Naive B cell (primary cell): Measurements from ENCODE around the gene SEMA3E. TPM values are rescaled to one million over a fixed set of nuclear protein-coding genes. Genes with fewer than 3 reads are reported as not detected.

Experiments used
- ATAC-seq, 2 donors: fragments of 150-1000 bp; cut with Tn5 transposase; 2 replicates each; pipeline ENCODE4 v1.10.0; 2021; ENCODE audit warnings: low read depth in 2 of 2, mild to moderate bottlenecking in 2 of 2, moderate library complexity in 2 of 2
- DNase-seq: peaks from one replicate; pipeline ENCODE4 v3.0.0; 2022
- H3K27ac Mint-ChIP-seq, 6 donors: one replicate each; pipeline ENCODE4 v1.8.0; 2020 to 2022; ENCODE audit warnings: mild to moderate bottlenecking in 6 of 6, mixed read lengths in 6 of 6, moderate library complexity in 5 of 6, inconsistent platforms in 2 of 6
- H3K27me3 Mint-ChIP-seq, 3 donors: one replicate each; pipeline ENCODE4 v1.8.0; 2021 to 2022; ENCODE audit warnings: mixed read lengths in 3 of 3, mild to moderate bottlenecking in 1 of 3
- H3K36me3 Mint-ChIP-seq, 2 donors: one replicate each; pipeline ENCODE4 v1.8.0; 2020 to 2022; ENCODE audit warnings: mixed read lengths in 2 of 2, inconsistent platforms in 1 of 2, mild to moderate bottlenecking in 1 of 2
- H3K4me1 Mint-ChIP-seq, 3 donors: one replicate each; pipeline ENCODE4 v1.8.0; 2020 to 2022; ENCODE audit warnings: mixed read lengths in 3 of 3, inconsistent platforms in 1 of 3, mild to moderate bottlenecking in 1 of 3, moderate library complexity in 1 of 3
- H3K4me3 Mint-ChIP-seq, 8 donors: one replicate each; pipeline ENCODE4 v1.8.0; 2020 to 2022; ENCODE audit warnings: mild to moderate bottlenecking in 8 of 8, mixed read lengths in 8 of 8, moderate library complexity in 8 of 8, inconsistent platforms in 2 of 8
- H3K9me3 Mint-ChIP-seq, 7 donors: one replicate each; pipeline ENCODE4 v1.8.0; 2020 to 2022; ENCODE audit warnings: mixed read lengths in 7 of 7, mild to moderate bottlenecking in 5 of 7, inconsistent platforms in 2 of 7, moderate library complexity in 1 of 7
- polyA plus RNA-seq, 6 donors: library from polyadenylated mRNA; unstranded; fragments of 300-500 nt; fragmentation: Illumina TruSeq; gene quantifications; one replicate each; pipeline ENCODE4 v1.2.3, GENCODE V29; 2021; ENCODE audit warnings: low read depth in 6 of 6

Gene SEMA3E
- polyA plus RNA-seq, 6 donors from 2014 or later: not detected

DNA sequence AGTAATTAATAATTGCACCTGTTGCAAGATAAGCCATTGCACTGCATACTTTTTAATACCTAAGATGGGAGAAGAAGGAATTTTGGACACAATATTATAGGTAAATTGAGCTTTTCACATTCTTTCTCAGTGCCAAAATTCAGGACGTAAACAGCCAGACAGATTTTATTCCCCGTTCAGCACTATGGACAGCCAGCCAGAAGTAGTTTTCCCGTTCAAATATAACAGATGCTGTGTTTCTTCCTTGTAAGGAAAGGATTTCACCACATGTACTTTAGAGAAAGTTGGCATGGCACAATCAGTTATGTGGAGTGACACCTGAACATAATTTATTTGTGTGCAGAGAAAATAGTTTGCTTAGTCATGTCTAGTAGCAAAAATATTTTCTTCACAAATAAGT, 34.8 kb downstream of the SEMA3E start:
- H3K36me3 Mint-ChIP-seq: no peaks in the 10 kb centered on the region
- peaks cover 0 to 8% (median 0%) of the 10 kb centered on the region in 7 donors for H3K9me3 Mint-ChIP-seq
- no peak overlapping the region for H3K4me3 Mint-ChIP-seq
- DNase-seq: no peak
- H3K27me3 Mint-ChIP-seq: no peaks in the 10 kb centered on the region
- H3K4me1 Mint-ChIP-seq: no peaks in the 10 kb centered on the region
- peak overlapping the region in 1 of 6 donors; percentile 17 for H3K27ac Mint-ChIP-seq
- no peak for ATAC-seq

DNA sequence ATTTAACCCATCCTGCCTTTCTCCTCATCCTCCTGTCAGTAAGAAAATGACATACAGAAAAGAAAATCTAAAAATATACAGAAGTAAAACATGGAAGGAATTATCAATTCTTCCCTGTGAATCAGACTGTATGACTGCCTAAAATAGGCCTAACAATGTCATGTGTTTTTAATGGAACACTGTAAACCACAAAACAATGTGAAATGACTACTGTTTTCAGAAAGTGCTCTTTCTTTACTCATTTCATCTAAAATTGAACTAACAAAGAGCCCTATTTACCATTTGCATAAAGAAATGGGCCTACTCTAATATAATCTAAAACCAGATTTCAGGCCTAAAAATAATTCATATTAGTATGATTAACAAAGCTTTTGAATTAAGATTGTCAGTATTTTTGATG, 35.7 kb downstream of the SEMA3E start:
- ATAC-seq (no peak), DNase-seq (no peak)
- Mint-ChIP-seq H3K4me1 (no peaks in the 10 kb centered on the region), H3K27me3 (no peaks in the 10 kb centered on the region), H3K36me3 (no peaks in the 10 kb centered on the region), H3K4me3 (no peak overlapping the region), H3K27ac (no peak overlapping the region), H3K9me3 (peaks cover 0 to 8% (median 0%) of the 10 kb centered on the region in 7 donors)

DNA sequence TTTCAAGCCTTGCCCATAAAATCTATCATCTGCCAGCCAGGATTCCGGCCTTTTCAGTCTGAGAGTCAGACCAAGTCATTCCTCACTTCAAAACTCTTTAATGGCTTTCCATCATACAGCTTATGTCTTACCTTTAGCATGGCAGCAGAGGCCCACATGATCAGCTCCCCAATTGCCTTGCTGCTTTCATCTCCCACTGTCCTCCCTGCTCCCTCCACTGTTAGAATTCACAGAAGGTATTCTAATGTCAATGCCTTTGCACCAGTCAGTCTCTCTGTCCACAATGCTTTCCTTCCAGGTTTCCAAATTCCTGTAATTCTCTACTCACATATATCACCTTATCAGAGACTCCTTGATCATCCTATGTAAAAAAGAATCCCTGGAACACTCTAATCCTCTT, 37.2 kb downstream of the SEMA3E start:
- ATAC-seq (no peak), DNase-seq (no peak)
- peak overlapping the region in 1 of 6 donors; percentile 27 for H3K27ac Mint-ChIP-seq
- H3K4me3 Mint-ChIP-seq: no peak overlapping the region
- H3K9me3 Mint-ChIP-seq: peaks cover 0 to 12% (median 0%) of the 10 kb centered on the region in 7 donors
- H3K4me1 Mint-ChIP-seq: no peaks in the 10 kb centered on the region
- H3K36me3 Mint-ChIP-seq: no peaks in the 10 kb centered on the region
- no peaks in the 10 kb centered on the region for H3K27me3 Mint-ChIP-seq

DNA sequence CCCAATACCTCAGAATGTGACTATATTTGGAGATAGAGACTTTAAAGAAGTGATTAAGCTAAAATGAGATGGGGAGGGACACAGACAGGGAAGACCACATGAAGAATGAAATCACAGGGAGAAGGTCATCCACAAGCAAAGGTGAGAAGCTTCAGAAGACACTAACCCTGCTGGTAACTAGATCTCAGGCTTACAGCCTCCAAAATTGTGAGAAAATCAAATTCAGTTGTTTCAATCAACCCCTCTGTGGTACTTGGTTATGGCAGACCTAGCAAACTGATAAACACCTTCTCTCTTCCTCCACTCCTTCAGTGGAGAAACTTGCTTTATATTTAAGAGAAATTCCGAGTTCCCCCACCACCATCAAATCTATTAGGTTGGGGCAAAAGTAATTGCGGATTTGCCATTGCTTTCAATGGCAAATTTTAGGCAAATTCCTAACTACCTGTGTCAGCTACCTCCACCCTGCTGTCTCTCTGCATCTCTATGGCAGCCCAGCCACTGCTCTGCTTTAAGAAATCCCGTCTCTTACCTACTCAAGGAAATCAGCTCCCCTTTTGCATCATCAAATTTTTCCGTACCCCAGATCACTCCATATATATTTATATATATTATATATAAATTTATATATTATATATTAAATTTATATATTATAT, 38.2 kb downstream of the SEMA3E start:
- ATAC-seq: no peak
- peaks cover 0 to 12% (median 0%) of the 10 kb centered on the region in 7 donors for H3K9me3 Mint-ChIP-seq

DNA sequence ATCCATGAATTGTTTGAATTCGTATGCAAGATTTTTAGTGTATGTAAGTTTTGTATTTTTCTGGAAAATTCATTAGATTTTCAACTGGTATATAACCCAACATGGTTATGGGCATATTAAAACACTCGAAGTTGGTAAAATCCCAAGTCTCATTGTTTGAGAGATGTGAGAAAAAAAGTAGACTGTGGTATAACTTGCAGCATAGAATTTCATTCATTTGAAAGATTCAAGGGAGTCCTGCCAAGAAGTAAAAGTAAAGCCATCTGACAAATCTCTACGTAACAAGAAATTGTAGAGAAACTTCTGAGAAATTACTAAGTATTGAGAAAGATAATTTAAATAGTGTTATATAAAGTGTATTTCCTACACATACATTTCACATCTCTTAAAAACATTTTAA, 40.2 kb downstream of the SEMA3E start:
- Mint-ChIP-seq H3K4me1 (no peaks in the 10 kb centered on the region), H3K36me3 (no peaks in the 10 kb centered on the region), H3K27me3 (no peaks in the 10 kb centered on the region), H3K9me3 (peaks cover 0 to 12% (median 0%) of the 10 kb centered on the region in 7 donors), H3K4me3 (no peak overlapping the region), H3K27ac (no peak overlapping the region)
- no peak for ATAC-seq
- no peak for DNase-seq

More for the DNA sequence above, 38.2 kb downstream of the SEMA3E start:
- no peak overlapping the region for H3K27ac Mint-ChIP-seq
- no peaks in the 10 kb centered on the region for H3K36me3 Mint-ChIP-seq
- no peaks in the 10 kb centered on the region for H3K27me3 Mint-ChIP-seq
- H3K4me3 Mint-ChIP-seq: no peak overlapping the region
- DNase-seq: no peak
- no peaks in the 10 kb centered on the region for H3K4me1 Mint-ChIP-seq

DNA sequence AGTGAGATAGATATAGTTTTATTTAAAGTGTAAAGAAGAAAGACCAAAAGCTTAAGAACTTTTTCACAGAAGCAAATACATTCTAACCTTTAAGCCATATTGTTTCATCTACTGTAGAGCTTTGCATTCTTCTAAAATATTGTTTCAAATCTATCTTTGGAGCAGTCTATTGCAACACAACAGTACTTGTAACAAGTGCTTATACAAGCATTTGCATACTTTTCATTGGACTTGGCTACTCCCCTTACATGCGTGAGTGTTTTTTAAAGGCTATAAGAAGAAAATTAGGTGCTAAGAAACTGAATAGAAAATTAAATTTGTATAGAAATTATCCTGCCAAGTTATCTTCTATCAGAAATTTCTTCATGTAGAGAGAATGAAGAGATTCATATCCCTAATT, 45.3 kb downstream of the SEMA3E start:
- Mint-ChIP-seq H3K27ac (no peak overlapping the region), H3K4me3 (no peak overlapping the region), H3K27me3 (no peaks in the 10 kb centered on the region), H3K4me1 (no peaks in the 10 kb centered on the region), H3K36me3 (no peaks in the 10 kb centered on the region), H3K9me3 (peaks cover 0 to 9% (median 2%) of the 10 kb centered on the region in 7 donors)
- ATAC-seq: no peak
- DNase-seq: no peak

DNA sequence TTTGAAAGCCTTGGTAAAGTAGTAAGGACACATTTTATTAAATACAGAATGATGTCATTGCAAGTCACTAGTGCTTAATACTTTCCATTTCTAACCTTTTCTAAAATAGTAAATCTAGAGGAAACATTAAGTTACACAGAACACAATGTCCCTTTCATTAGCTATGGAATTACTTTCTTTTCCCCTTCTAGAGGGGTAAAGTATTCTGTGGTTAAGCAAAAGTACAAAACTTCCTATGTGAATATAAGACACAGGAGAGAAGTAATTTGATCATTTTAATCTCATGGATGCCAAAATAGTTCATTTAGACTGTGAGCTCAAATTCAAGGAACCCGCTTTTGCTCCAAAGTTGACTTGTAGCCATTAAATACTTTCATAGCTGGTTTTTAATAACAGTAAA, 49.8 kb downstream of the SEMA3E start:
- Mint-ChIP-seq H3K27me3 (no peaks in the 10 kb centered on the region), H3K4me1 (no peaks in the 10 kb centered on the region), H3K27ac (no peak overlapping the region), H3K9me3 (peaks cover 0 to 7% (median 2%) of the 10 kb centered on the region in 7 donors), H3K4me3 (no peak overlapping the region), H3K36me3 (no peaks in the 10 kb centered on the region)
- ATAC-seq: no peak
- DNase-seq: no peak

DNA sequence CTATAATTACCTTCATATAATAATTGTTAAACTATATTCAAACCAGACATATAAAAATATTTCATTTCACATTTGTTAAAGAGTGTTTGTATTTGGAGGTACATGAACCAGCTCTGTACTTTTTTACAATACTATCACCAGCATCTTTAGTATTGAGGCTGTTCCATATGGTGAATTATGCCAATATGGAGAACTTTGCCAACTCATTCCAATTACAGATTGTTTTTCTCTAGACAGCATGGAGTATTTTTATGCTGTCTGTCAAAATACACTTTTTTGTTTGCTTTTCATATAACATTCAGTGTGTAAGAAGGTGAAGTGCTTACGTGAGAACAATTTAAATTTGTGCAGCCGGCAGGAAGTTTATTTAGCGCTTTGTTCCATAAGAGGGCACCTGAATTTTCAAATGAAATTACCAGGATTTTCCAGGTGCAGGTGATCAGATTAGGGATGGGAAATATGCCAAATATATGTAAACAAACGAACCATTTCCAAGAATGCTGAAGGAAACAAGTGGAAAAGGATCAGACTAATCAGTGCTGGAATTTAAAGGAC, 54.9 kb downstream of the SEMA3E start:
- Mint-ChIP-seq H3K9me3 (peaks cover 0 to 3% (median 0%) of the 10 kb centered on the region in 7 donors), H3K4me3 (no peak overlapping the region), H3K27ac (no peak overlapping the region), H3K4me1 (no peaks in the 10 kb centered on the region), H3K36me3 (no peaks in the 10 kb centered on the region), H3K27me3 (no peaks in the 10 kb centered on the region)
- DNase-seq (no peak), ATAC-seq (no peak)

DNA sequence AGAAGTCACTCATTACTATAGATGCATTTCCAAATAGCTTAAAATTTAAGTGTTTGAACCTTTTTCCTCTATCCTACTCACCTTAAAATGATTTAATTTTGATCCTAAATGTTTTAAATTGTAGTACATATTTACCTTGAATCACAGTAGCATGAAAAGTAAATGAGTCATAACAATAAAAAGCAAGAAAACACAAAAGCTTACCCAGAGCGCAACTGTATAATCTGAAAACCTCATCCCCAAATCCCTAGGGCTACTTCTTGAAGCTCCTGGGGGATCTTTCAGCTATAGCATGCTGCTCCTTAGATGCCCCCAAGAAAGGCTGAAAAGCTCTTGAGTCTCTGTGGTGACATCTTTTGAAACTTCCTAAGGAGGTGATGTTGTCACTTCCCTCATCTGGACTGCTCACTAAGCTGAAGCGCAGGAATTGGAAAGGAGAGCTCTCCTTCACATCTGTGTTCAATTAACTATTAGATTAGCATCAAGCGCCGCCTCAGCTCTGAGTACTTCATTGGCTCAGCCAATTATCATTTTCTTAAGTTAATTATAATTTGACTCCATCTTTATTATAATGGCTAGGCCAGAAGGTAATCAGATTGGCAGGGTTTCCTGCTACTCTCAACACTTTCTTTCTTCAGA, 60.2 kb downstream of the SEMA3E start:
- no peak overlapping the region for H3K4me3 Mint-ChIP-seq
- peaks cover 0 to 1% (median 0%) of the 10 kb centered on the region in 7 donors for H3K9me3 Mint-ChIP-seq
- no peaks in the 10 kb centered on the region for H3K4me1 Mint-ChIP-seq
- no peaks in the 10 kb centered on the region for H3K36me3 Mint-ChIP-seq
- H3K27ac Mint-ChIP-seq: no peak overlapping the region
- no peaks in the 10 kb centered on the region for H3K27me3 Mint-ChIP-seq
- DNase-seq (no peak), ATAC-seq (no peak)

DNA sequence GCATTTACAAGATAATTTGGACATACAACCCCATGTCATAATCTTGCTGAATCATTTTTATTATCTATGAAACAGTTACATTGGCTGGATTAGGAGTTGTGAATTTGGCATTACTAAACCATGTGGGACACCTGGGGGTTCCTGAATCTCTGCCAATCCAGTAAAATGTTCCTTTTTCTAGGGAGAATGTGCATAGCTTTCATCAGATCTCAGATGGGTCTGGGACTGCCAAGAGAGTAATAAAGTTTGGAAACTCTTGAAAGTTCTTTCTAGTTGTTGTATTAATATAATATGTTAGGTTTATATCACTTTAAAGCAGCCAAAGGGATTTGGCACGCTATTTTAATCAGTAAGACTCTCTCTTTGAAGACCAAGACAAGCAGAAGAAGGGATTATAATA, 62.7 kb downstream of the SEMA3E start:
- Mint-ChIP-seq H3K9me3 (peaks cover 0 to 3% (median 0%) of the 10 kb centered on the region in 7 donors), H3K27ac (no peak overlapping the region), H3K4me3 (no peak overlapping the region), H3K36me3 (no peaks in the 10 kb centered on the region), H3K4me1 (no peaks in the 10 kb centered on the region), H3K27me3 (no peaks in the 10 kb centered on the region)
- ATAC-seq (no peak), DNase-seq (no peak)

DNA sequence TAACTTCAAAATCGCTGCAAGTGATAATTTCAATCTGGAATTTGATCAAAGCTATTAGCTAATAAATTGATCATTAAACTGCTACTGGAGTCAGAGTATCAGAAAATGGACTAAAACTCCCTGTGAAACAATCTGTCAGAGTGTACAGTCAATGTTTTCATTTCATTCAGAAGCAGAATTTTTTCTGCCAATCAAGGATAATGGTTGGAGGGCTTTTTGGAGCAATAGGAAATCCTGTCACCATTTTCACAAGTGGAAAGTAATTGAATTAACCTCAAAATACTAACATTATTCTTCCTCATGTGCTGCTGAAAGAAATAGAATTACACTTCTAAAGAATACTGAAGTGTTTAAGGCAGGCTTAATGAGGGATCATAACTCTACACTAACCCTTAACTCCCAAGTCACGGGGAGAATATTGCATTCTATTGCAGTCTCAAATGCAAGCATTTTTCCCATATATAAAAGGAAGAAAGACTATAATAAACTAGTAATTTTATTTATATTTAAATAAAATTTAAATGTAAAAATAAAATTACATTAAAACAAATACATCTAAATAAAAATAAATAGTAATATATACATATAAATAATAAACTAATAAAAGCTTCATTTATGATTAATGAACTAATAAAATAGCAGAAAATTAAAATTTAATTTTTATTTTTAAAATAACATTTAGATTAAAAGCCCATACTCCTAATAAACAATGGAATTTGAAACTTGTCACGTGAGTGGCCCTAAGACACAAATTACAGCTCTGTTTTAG, 67.1 kb downstream of the SEMA3E start:
- Mint-ChIP-seq H3K9me3 (peaks cover 0 to 3% (median 0%) of the 10 kb centered on the region in 7 donors), H3K4me1 (no peaks in the 10 kb centered on the region), H3K36me3 (no peaks in the 10 kb centered on the region), H3K27ac (no peak overlapping the region), H3K27me3 (no peaks in the 10 kb centered on the region), H3K4me3 (no peak overlapping the region)
- no peak for DNase-seq
- ATAC-seq: no peak

DNA sequence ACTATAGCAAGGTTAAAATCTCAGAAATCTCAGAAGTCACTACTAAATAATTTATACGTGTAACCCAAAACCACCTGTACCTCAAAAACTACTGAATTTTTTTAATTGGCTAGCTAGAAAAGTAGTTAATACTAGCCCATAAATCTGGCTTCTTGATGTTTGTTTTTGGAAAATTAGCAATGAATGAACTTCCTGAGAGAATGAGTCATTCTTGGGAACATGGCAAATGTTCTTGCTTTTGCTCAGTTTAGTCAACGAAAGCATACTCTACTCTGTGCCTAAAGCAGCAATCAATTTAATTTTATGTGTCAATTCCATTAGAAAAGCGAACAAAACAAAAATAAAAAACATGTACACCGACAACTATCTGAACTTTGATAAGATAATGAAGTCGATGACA, 69.2 kb downstream of the SEMA3E start:
- Mint-ChIP-seq H3K27ac (no peak overlapping the region), H3K36me3 (no peaks in the 10 kb centered on the region), H3K9me3 (peaks cover 0 to 3% (median 0%) of the 10 kb centered on the region in 7 donors), H3K27me3 (no peaks in the 10 kb centered on the region), H3K4me3 (no peak overlapping the region), H3K4me1 (no peaks in the 10 kb centered on the region)
- no peak for ATAC-seq
- DNase-seq: no peak

DNA sequence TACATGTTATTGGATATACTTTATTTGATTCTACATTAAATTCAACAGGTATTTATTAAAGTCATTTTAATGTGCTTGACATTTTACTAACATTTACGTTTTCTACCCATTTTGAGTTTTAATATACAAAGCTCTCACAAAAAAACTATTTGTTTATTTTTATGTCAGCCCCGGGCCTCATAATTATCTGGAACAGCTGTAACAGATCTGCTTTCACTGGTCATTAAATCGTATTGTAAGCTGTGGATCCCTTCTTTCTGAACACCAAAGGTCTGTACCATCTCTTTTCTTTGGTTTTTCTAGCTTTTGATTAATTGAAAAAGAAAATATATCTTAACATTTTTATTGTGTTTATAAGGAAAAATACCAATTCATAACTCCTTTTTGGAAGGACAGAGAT, 73.5 kb downstream of the SEMA3E start:
- no peaks in the 10 kb centered on the region for H3K36me3 Mint-ChIP-seq
- H3K4me1 Mint-ChIP-seq: no peaks in the 10 kb centered on the region
- DNase-seq (no peak), ATAC-seq (no peak)
- no peak overlapping the region for H3K27ac Mint-ChIP-seq
- H3K9me3 Mint-ChIP-seq: peaks cover 0 to 3% (median 0%) of the 10 kb centered on the region in 7 donors
- H3K27me3 Mint-ChIP-seq: no peaks in the 10 kb centered on the region
- no peak overlapping the region for H3K4me3 Mint-ChIP-seq

DNA sequence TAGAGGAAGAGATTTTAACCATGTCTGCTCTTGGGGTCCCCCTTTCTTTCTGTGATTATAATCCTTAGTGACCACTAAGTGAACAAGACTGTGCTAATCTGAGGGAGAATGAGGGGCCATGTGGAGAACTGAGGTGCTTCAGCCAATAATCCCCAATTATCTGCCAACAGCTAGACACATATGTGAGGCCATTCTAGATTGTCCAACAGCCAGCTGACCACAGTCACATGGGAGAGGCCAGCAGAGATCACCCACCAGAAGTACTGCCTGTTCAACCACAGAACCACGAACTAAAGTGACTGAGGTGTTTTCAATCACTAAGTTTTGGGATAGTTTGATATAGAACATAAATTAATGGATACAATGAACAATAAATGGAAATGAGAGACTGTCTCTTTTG, 74.3 kb downstream of the SEMA3E start:
- Mint-ChIP-seq H3K4me1 (no peaks in the 10 kb centered on the region), H3K36me3 (no peaks in the 10 kb centered on the region), H3K27ac (peak overlapping the region in 1 of 6 donors; percentile 54), H3K9me3 (peaks cover 0 to 1% (median 0%) of the 10 kb centered on the region in 7 donors), H3K4me3 (no peak overlapping the region), H3K27me3 (no peaks in the 10 kb centered on the region)
- ATAC-seq: no peak
- no peak for DNase-seq
